Mesothelial cell of epicardium (in vitro differentiated cells): Measurements from ENCODE around the gene PRKG1. TPM values are rescaled to one million over a fixed set of nuclear protein-coding genes. Genes with fewer than 3 reads are reported as not detected.

Experiments used
- DNase-seq, 2 experiments: peaks; one replicate each; pipeline ENCODE4 v3.0.0; 2021; ENCODE audit warnings: low spot score in 2 of 2; ENCODE audit not compliant: unreplicated experiment in 2 of 2
- H3K27ac Mint-ChIP-seq: 2 replicates; pipeline ENCODE4 v1.8.0; 2021; ENCODE audit warnings: mixed read lengths
- H3K27me3 Mint-ChIP-seq: 2 replicates; pipeline ENCODE4 v1.8.0; 2021; ENCODE audit warnings: low read depth, mixed read lengths
- H3K36me3 Mint-ChIP-seq: 2 replicates; pipeline ENCODE4 v1.8.0; 2021; ENCODE audit warnings: mixed read lengths
- H3K4me1 Mint-ChIP-seq: 2 replicates; pipeline ENCODE4 v1.8.0; 2021; ENCODE audit warnings: mixed read lengths
- H3K4me3 Mint-ChIP-seq: 2 replicates; pipeline ENCODE4 v1.8.0; 2021; ENCODE audit warnings: mild to moderate bottlenecking, moderate library complexity, mixed read lengths
- H3K9me3 Mint-ChIP-seq: 2 replicates; pipeline ENCODE4 v1.8.0; 2021; ENCODE audit warnings: mixed read lengths
- total RNA-seq: library from RNA; stranded (reverse); gene quantifications from 3 replicates; pipeline ENCODE4 v1.2.1, GENCODE V29; 2021
- TF ChIP-seq, protein P1 (sequence below): fragments of 200-600 bp; sonication (generic); IDR thresholded peaks from one replicate; pipeline ENCODE4 v1.5.0; 2021; ENCODE audit warnings: antibody characterized with exemption; ENCODE audit not compliant: unreplicated experiment

The PRKG1 gene
- total RNA-seq, 1 donor from 2014 or later, result 37.0 TPM

DNA sequence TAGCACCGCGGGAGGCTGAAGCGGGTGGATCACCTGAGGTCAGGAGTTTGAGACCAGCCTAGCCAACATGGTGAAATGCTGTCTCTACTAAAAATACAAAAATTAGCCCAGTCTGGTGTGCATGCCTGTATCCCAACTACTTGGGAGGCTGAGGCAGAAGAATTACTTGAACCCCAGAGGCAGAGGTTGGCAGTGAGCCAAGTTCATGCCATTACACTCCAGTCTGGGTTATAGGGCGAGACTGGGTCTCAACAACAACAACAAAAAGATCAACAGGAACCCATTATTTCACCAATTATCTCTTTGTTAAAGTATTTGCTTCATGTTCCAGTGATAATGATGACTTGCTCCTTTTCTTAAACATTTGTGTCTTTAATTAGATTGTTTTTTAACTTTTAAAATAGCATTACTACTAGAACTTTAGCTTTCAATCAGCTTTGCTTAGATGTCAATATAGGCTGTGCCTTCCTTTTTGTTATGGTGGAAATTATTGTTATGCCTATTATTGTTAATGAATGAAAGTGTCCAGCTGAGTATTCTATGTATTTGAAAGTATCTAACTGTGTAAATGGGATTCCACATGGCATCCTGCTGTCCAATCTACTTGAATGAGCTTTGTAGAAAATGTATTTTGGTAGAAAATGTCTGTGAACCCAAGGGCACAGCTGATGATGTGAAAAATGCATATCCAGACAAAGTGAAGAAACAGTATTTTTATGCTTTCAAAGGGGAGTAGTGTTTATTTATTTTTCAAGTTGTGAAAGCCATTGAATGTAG is 686.8 kb downstream of the PRKG1 start:
- Mint-ChIP-seq H3K4me1 (peaks cover 10% of the 10 kb centered on the region), H3K9me3 (peaks cover 3% of the 10 kb centered on the region), H3K4me3 (no peak overlapping the region), H3K27ac (no peak overlapping the region), H3K27me3 (no peaks in the 10 kb centered on the region), H3K36me3 (peaks cover 2% of the 10 kb centered on the region)
- TF ChIP-seq, protein P1, sequence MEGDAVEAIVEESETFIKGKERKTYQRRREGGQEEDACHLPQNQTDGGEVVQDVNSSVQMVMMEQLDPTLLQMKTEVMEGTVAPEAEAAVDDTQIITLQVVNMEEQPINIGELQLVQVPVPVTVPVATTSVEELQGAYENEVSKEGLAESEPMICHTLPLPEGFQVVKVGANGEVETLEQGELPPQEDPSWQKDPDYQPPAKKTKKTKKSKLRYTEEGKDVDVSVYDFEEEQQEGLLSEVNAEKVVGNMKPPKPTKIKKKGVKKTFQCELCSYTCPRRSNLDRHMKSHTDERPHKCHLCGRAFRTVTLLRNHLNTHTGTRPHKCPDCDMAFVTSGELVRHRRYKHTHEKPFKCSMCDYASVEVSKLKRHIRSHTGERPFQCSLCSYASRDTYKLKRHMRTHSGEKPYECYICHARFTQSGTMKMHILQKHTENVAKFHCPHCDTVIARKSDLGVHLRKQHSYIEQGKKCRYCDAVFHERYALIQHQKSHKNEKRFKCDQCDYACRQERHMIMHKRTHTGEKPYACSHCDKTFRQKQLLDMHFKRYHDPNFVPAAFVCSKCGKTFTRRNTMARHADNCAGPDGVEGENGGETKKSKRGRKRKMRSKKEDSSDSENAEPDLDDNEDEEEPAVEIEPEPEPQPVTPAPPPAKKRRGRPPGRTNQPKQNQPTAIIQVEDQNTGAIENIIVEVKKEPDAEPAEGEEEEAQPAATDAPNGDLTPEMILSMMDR, result no peak
- DNase-seq, result no peak

GRCh38 chr10:51763746-51764145 is 689.5 kb downstream of the PRKG1 start:
- H3K36me3 Mint-ChIP-seq, result peaks cover 11% of the 10 kb centered on the region
- H3K27me3 Mint-ChIP-seq, result no peaks in the 10 kb centered on the region
- no peak overlapping the region for H3K27ac Mint-ChIP-seq
- peaks cover 21% of the 10 kb centered on the region for H3K4me1 Mint-ChIP-seq
- H3K9me3 Mint-ChIP-seq, result peaks cover 14% of the 10 kb centered on the region
- TF ChIP-seq, protein P1, result no peak
- no peak overlapping the region for H3K4me3 Mint-ChIP-seq
- DNase-seq, result no peak

GRCh38 chr10:51765284-51765971 is 691.1 kb downstream of the PRKG1 start:
- H3K36me3 Mint-ChIP-seq, result peaks cover 11% of the 10 kb centered on the region
- H3K27ac Mint-ChIP-seq, result no peak overlapping the region
- H3K4me1 Mint-ChIP-seq, result peaks cover 29% of the 10 kb centered on the region
- peaks cover 14% of the 10 kb centered on the region for H3K9me3 Mint-ChIP-seq
- no peak overlapping the region for H3K4me3 Mint-ChIP-seq
- TF ChIP-seq, protein P1, result no peak
- DNase-seq, result no peak
- no peaks in the 10 kb centered on the region for H3K27me3 Mint-ChIP-seq

DNA sequence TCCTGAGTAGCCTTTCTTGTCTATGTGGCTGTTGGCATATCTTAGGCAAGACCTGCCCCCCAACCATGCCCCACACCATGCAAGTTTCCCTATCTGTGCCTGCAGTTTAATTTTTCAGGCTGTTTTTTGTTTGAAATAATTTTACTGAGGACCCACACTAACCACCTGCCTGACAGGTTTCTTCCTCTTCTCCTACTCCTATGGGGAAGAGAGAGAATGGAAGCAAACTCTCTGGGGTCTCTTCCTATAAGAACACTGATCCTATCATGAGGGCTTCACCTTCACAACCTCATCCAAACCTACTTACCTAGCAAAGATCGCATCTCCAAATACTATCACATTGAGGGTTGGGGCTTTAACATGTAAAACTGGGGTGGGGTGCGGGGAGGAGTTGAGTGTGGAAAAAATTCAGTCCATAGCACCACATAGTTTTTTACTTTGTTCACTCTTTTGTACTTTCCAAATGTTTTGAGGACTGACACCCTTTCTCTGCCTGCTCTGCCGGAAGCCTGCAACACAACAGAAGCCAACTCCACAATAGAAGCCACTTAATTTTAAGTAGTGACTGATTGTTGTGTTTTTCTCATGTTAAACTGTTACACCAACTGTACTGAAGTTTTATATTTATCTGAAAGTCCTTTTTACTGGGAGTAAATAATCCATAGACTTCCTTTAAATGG is 692.3 kb downstream of the PRKG1 start:
- DNase-seq, result no peak
- TF ChIP-seq, protein P1, result no peak
- H3K27ac Mint-ChIP-seq, result no peak overlapping the region
- no peaks in the 10 kb centered on the region for H3K27me3 Mint-ChIP-seq
- H3K4me1 Mint-ChIP-seq, result peaks cover 28% of the 10 kb centered on the region
- peaks cover 14% of the 10 kb centered on the region for H3K9me3 Mint-ChIP-seq
- H3K4me3 Mint-ChIP-seq, result no peak overlapping the region
- H3K36me3 Mint-ChIP-seq, result peaks cover 11% of the 10 kb centered on the region

GRCh38 chr10:51767103-51767763 is 692.9 kb downstream of the PRKG1 start:
- DNase-seq, result no peak
- Mint-ChIP-seq H3K4me3 (no peak overlapping the region), H3K4me1 (peaks cover 28% of the 10 kb centered on the region), H3K9me3 (peaks cover 14% of the 10 kb centered on the region), H3K27ac (no peak overlapping the region), H3K27me3 (no peaks in the 10 kb centered on the region), H3K36me3 (peaks cover 11% of the 10 kb centered on the region)
- TF ChIP-seq, protein P1, result no peak
